H1 (cell line): ENCODE data around the gene PAPOLA. TPM values are rescaled to one million over a fixed set of nuclear protein-coding genes. Genes with fewer than 3 reads are reported as not detected.

Experiments
- CTCF ChIA-PET: fragments of 300-600 bp; sonication (Branson Sonifier 250); formaldehyde crosslinking; loops from one replicate; lab custom pipeline; 2021; ENCODE audit not compliant: partially characterized antibody; lab: Charles Lee
- POLR2A ChIA-PET: fragments of 300-600 bp; sonication (Branson Sonifier 250); formaldehyde crosslinking; loops from one replicate; lab custom pipeline; 2021; ENCODE audit warnings: inconsistent platforms; ENCODE audit not compliant: partially characterized antibody; lab: Charles Lee
- DNase-seq, 2 experiments: peaks; one replicate each; pipeline versions ENCODE4 v3.0.0 to v3.0.0-alpha.2; 2010 to 2022; ENCODE audit warnings: low spot score in 2 of 2, low read depth in 1 of 2, mixed read lengths in 1 of 2
- FAIRE-seq: peaks from 2 replicates; lab custom pipeline; 2011; peaks lifted over from hg19 to GRCh38; lab: Jason Lieb, UNC
- H2AFZ ChIP-seq: 2 replicates; pipeline ENCODE4 v1.8.1; 2012; ENCODE audit warnings: low read length, inconsistent platforms
- H2AK5ac ChIP-seq: 2 replicates; pipeline ENCODE4 v1.6.1; 2013; ENCODE audit warnings: low read depth, low read length
- H2BK120ac ChIP-seq: replicated peaks from 2 replicates; pipeline ENCODE3; 2013; ENCODE audit warnings: low read depth, low read length, inconsistent platforms
- H2BK12ac ChIP-seq: 2 replicates; pipeline ENCODE4 v1.6.1; 2013; ENCODE audit warnings: low read depth, low read length
- H2BK15ac ChIP-seq: 2 replicates; pipeline ENCODE4 v1.6.1; 2013; ENCODE audit warnings: low read length
- H2BK20ac ChIP-seq: 2 replicates; pipeline ENCODE4 v1.6.1; 2013; ENCODE audit warnings: low read length
- H2BK5ac ChIP-seq: 2 replicates; pipeline ENCODE4 v1.6.1; 2013; ENCODE audit warnings: low read depth, low read length
- H3K14ac ChIP-seq: 2 replicates; pipeline ENCODE4 v1.6.1; 2013; ENCODE audit warnings: inconsistent platforms; ENCODE audit not compliant: insufficient read length
- H3K18ac ChIP-seq: 2 replicates; pipeline ENCODE4 v1.6.1; 2013; ENCODE audit warnings: low read length; ENCODE audit errors: extremely low read depth
- H3K23ac ChIP-seq: 2 replicates; pipeline ENCODE4 v1.6.1; 2013; ENCODE audit warnings: inconsistent platforms; ENCODE audit not compliant: insufficient read length
- H3K23me2 ChIP-seq: 2 replicates; pipeline ENCODE4 v1.6.1; 2013; ENCODE audit warnings: low read depth, low read length
- H3K27ac ChIP-seq: 2 replicates; pipeline ENCODE4 v1.6.1; 2011; ENCODE audit warnings: low read depth, low read length, inconsistent platforms
- H3K27me3 ChIP-seq, 4 experiments: replicated peaks in 1 of 4; 1 replicate in 1 of 4; 2 replicates in 3 of 4; pipeline versions ENCODE4 v1.6.1 to v1.8.1; 2011 to 2013; ENCODE audit warnings: low read length in 3 of 4, mild to moderate bottlenecking in 3 of 4, inconsistent platforms in 2 of 4, mixed read lengths in 2 of 4, moderate library complexity in 1 of 4; ENCODE audit not compliant: control insufficient read depth in 3 of 4, insufficient read depth in 3 of 4; ENCODE audit errors: extremely low read depth in 1 of 4
- H3K36me3 ChIP-seq, 4 experiments: 2 replicates each; pipeline versions ENCODE4 v1.6.1 to v1.8.1; 2011 to 2013; ENCODE audit warnings: mild to moderate bottlenecking in 4 of 4, low read length in 3 of 4, moderate library complexity in 2 of 4, control low read depth in 1 of 4, inconsistent platforms in 1 of 4; ENCODE audit not compliant: insufficient read depth in 4 of 4, control insufficient read depth in 2 of 4
- H3K4ac ChIP-seq: replicated peaks from 2 replicates; pipeline ENCODE3; 2013; ENCODE audit warnings: low read length, low read depth, mixed read lengths, inconsistent platforms; ENCODE audit not compliant: insufficient read length
- H3K4me1 ChIP-seq, 4 experiments: replicated peaks in 1 of 4; 1 replicate in 1 of 4; 2 replicates in 3 of 4; pipeline versions ENCODE4 v1.6.1 to v1.8.1; 2011 to 2013; ENCODE audit warnings: low read length in 3 of 4, inconsistent platforms in 2 of 4, mixed read lengths in 1 of 4; ENCODE audit not compliant: insufficient read depth in 4 of 4, control insufficient read depth in 3 of 4
- H3K4me2 ChIP-seq, 2 experiments: 2 replicates each; pipeline versions ENCODE4 v1.6.1 to v1.8.1; 2011 to 2013; ENCODE audit warnings: low read depth in 2 of 2, low read length in 2 of 2, control low read depth in 1 of 2, inconsistent platforms in 1 of 2, mild to moderate bottlenecking in 1 of 2; ENCODE audit not compliant: insufficient read depth in 1 of 2
- H3K4me3 ChIP-seq, 4 experiments: fragments of 200-600, 300-600 bp in 1 of 4; sonication (generic), shearing (Covaris generic), sonication (Bioruptor Twin) in 1 of 4; 2 replicates each; pipeline versions ENCODE4 v1.5.1 to v1.8.1; 2011 to 2016; ENCODE audit warnings: low read length in 4 of 4, low read depth in 3 of 4, control low read depth in 2 of 4, inconsistent platforms in 2 of 4, mild to moderate bottlenecking in 2 of 4, mixed read lengths in 1 of 4, moderate library complexity in 1 of 4; ENCODE audit not compliant: insufficient read depth in 2 of 4; ENCODE audit errors: extremely low read depth in 1 of 4
- H3K56ac ChIP-seq: replicated peaks from 2 replicates; pipeline ENCODE3; 2013; ENCODE audit warnings: low read depth, mild to moderate bottlenecking, mixed read lengths, low read length, inconsistent platforms; ENCODE audit not compliant: insufficient read length
- H3K79me1 ChIP-seq: 2 replicates; pipeline ENCODE4 v1.6.1; 2013; ENCODE audit warnings: low read depth, low read length, control low read depth
- H3K79me2 ChIP-seq, 2 experiments: 2 replicates each; pipeline versions ENCODE4 v1.6.1 to v1.8.1; 2012 to 2013; ENCODE audit warnings: low read length in 2 of 2, mild to moderate bottlenecking in 2 of 2, inconsistent platforms in 1 of 2; ENCODE audit not compliant: insufficient read depth in 2 of 2, control insufficient read depth in 1 of 2
- H3K9ac ChIP-seq, 4 experiments: replicated peaks in 1 of 4; 1 replicate in 1 of 4; 2 replicates in 3 of 4; pipeline versions ENCODE4 v1.6.1 to v1.8.1; 2011 to 2013; ENCODE audit warnings: low read depth in 3 of 4, low read length in 3 of 4, control low read depth in 2 of 4, mild to moderate bottlenecking in 2 of 4, moderate library complexity in 2 of 4, inconsistent platforms in 1 of 4; ENCODE audit errors: extremely low read depth in 1 of 4
- H3K9me3 ChIP-seq, 2 experiments: 2 replicates each; pipeline versions ENCODE4 v1.6.1 to v1.8.1; 2012 to 2013; ENCODE audit warnings: mild to moderate bottlenecking in 2 of 2, moderate library complexity in 2 of 2, control low read depth in 1 of 2, inconsistent platforms in 1 of 2, low read depth in 1 of 2, low read length in 1 of 2, mixed read lengths in 1 of 2; ENCODE audit not compliant: insufficient read depth in 2 of 2
- H4K20me1 ChIP-seq, 2 experiments: replicated peaks in 1 of 2; 2 replicates each; pipeline versions ENCODE3 to v1.8.1; 2011 to 2013; ENCODE audit warnings: inconsistent platforms in 2 of 2, low read length in 2 of 2, mild to moderate bottlenecking in 1 of 2; ENCODE audit not compliant: insufficient read depth in 2 of 2, control insufficient read depth in 1 of 2
- H4K5ac ChIP-seq: 2 replicates; pipeline ENCODE4 v1.6.1; 2013; ENCODE audit warnings: low read length, low read depth, mixed read lengths, inconsistent platforms; ENCODE audit not compliant: insufficient read length
- H4K8ac ChIP-seq: 2 replicates; pipeline ENCODE4 v1.8.0; 2013; ENCODE audit warnings: mild to moderate bottlenecking, moderate library complexity, low read length, inconsistent platforms; ENCODE audit not compliant: insufficient read depth; ENCODE audit errors: extremely low read depth
- H4K91ac ChIP-seq: replicated peaks from 2 replicates; pipeline ENCODE3; 2013; ENCODE audit warnings: low read length, mixed read lengths, inconsistent platforms; ENCODE audit not compliant: insufficient read length
- CBX5 ChIP-seq: fragments of 300-800, 300-1000 bp; sonication (generic); IDR thresholded peaks from 2 replicates; pipeline ENCODE4 v1.7.1; 2016; ENCODE audit warnings: antibody characterized with exemption, low read length, low read depth
- EP300 ChIP-seq, 2 experiments: IDR thresholded peaks; 1 replicate in 1 of 2; 2 replicates in 1 of 2; pipeline ENCODE4 v1.6.1; 2011 to 2012; ENCODE audit warnings: low read depth in 2 of 2, low read length in 2 of 2, mild to moderate bottlenecking in 2 of 2, borderline replicate concordance in 1 of 2, inconsistent platforms in 1 of 2, moderate library complexity in 1 of 2
- HDAC2 ChIP-seq, 2 experiments: fragments of 300-600 bp in 1 of 2; sonication (generic) in 1 of 2; IDR thresholded peaks; 2 replicates each; pipeline ENCODE4 v1.6.1; 2011 to 2012; ENCODE audit warnings: low read depth in 2 of 2, low read length in 2 of 2, mild to moderate bottlenecking in 2 of 2, moderate library complexity in 2 of 2, borderline replicate concordance in 1 of 2, inconsistent platforms in 1 of 2
- HDAC6 ChIP-seq: IDR thresholded peaks from one replicate; pipeline ENCODE4 v1.7.1; 2012; ENCODE audit warnings: low read depth, mild to moderate bottlenecking, inconsistent platforms, low read length, moderate library complexity
- JUN ChIP-seq: IDR thresholded peaks from 2 replicates; pipeline ENCODE4 v1.6.1; 2011; ENCODE audit warnings: low read depth, mild to moderate bottlenecking, improper control_type of control experiment, low read length
- RAD21 ChIP-seq, 2 experiments: IDR thresholded peaks in 1 of 2; conservative IDR thresholded peaks in 1 of 2; 2 replicates each; pipeline ENCODE4 v1.6.1; 2011; ENCODE audit warnings: low read depth in 2 of 2, low read length in 2 of 2, improper control_type of control experiment in 1 of 2, inconsistent platforms in 1 of 2, mild to moderate bottlenecking in 1 of 2, moderate library complexity in 1 of 2
- RNF2 ChIP-seq: fragments of 200-900, 300-1000 bp; sonication (generic); IDR thresholded peaks from 2 replicates; pipeline ENCODE4 v1.7.1; 2016; ENCODE audit warnings: borderline replicate concordance, low read depth, mild to moderate bottlenecking, antibody characterized with exemption, low read length; ENCODE audit not compliant: poor library complexity, severe bottlenecking; ENCODE audit errors: missing control alignments
- SIX5 ChIP-seq: IDR thresholded peaks from 2 replicates; pipeline ENCODE4 v1.6.1; 2011; ENCODE audit warnings: mild to moderate bottlenecking, low read depth, low read length
- TBP ChIP-seq: IDR thresholded peaks from 2 replicates; pipeline ENCODE4 v1.6.1; 2011; ENCODE audit warnings: low read depth, low read length, improper control_type of control experiment
- TCF12 ChIP-seq: IDR thresholded peaks from 2 replicates; pipeline ENCODE4 v1.6.1; 2011; ENCODE audit warnings: low read depth, mild to moderate bottlenecking, low read length
- WGBS, 2 experiments: shearing (Covaris generic) in 1 of 2; methylation state at CpG; one replicate each; pipeline versions ENCODE4 v1.1.6 to v1.1.7; 2013 to 2015; ENCODE audit warnings: low lambda C conversion rate in 2 of 2, mixed read lengths in 2 of 2, inconsistent platforms in 1 of 2, low coverage in 1 of 2, missing lambda C conversion rate in 1 of 2; ENCODE audit not compliant: insufficient replicate concordance in 2 of 2, insufficient coverage in 1 of 2, insufficient read length in 1 of 2; ENCODE audit errors: extremely low coverage in 1 of 2, missing lambda C conversion rate in 1 of 2; 5-methylcytosine and 5-hydroxymethylcytosine counted together
- polyA plus RNA-seq, 7 experiments: library from polyadenylated mRNA; depleted of rRNA in 3 of 7; stranded (reverse) in 5 of 7; unstranded in 2 of 7; fragments of >200 nt in 5 of 7; fragments of 200-250 nt in 2 of 7; gene quantifications; 1 replicate in 5 of 7; 2 replicates in 1 of 7; 4 replicates in 1 of 7; pipeline versions ENCODE4 v1.2.1 to v1.2.3, GENCODE V29; 2011 to 2013; ENCODE audit warnings: missing spikeins in 2 of 7, mixed read lengths in 2 of 7
- total RNA-seq: library from RNA; stranded (reverse); fragmentation: NEBNext Ultra II Directional; extraction: Animal tissue kit (Norgen Biotek cat#: 25700); gene quantifications from 2 replicates; pipeline ENCODE4 v1.2.1, GENCODE V29; 2021
- TF ChIP-seq, protein P1 (sequence below): IDR thresholded peaks from 2 replicates; pipeline ENCODE4 v1.6.1; 2012; ENCODE audit warnings: low read length, inconsistent platforms

PAPOLA gene
- total and polyA plus RNA-seq, 2 of the 8 experiments (the other 6 are each of a cell fraction or from before 2014, with no cell fraction given) = 163 to 239 TPM

GRCh38 chr14:96586056-96586455 is 83.9 kb downstream of the PAPOLA start:
- FAIRE-seq (no peak), DNase-seq (no peak)
- no peak overlapping the region for H2AFZ ChIP-seq
- peaks cover 0 to 10% (median 0%) of the 10 kb centered on the region in 4 experiments; a peak in 2 of 7 replicates for H3K4me1 ChIP-seq
- H3K23me2 ChIP-seq = no peaks in the 10 kb centered on the region
- no peak overlapping the region for H2BK120ac ChIP-seq
- H2AK5ac ChIP-seq = no peak overlapping the region
- H3K23ac ChIP-seq = no peak overlapping the region
- no peaks in the 10 kb centered on the region for H4K20me1 ChIP-seq
- H3K4me2 ChIP-seq = no peak overlapping the region
- H3K27ac ChIP-seq = no peak overlapping the region
- H3K27me3 ChIP-seq = peaks cover 0 to 3% (median 0%) of the 10 kb centered on the region in 4 experiments; a peak in 1 of 7 replicates
- no peak overlapping the region for H2BK15ac ChIP-seq
- ChIA-PET POLR2A (no interaction called here), CTCF (interaction anchor here (0.8 to 10.6 kb wide), 5 partner anchors 8 to 267 kb away, joined by 3 to 87 read pairs (median 18); no protein-coding TSS in a partner anchor)
- no peak overlapping the region for H3K9ac ChIP-seq
- no peak overlapping the region for H4K91ac ChIP-seq
- no peak overlapping the region for H3K14ac ChIP-seq
- no peaks in the 10 kb centered on the region for H3K36me3 ChIP-seq
- H2BK20ac ChIP-seq = no peak overlapping the region
- H3K4me3 ChIP-seq = no peak overlapping the region
- H3K56ac ChIP-seq = no peak overlapping the region
- H2BK5ac ChIP-seq = no peak overlapping the region
- H4K8ac ChIP-seq = no peak overlapping the region
- WGBS, 2 experiments = 89% methylated on average over 11 of the region's 11 CpGs; no CpG with 5 or more reads in 1 of the 2 experiments
- no peak overlapping the region for H3K18ac ChIP-seq
- no peaks in the 10 kb centered on the region for H3K79me1 ChIP-seq
- H3K79me2 ChIP-seq = no peaks in the 10 kb centered on the region
- H4K5ac ChIP-seq = no peak overlapping the region
- no peak overlapping the region for H2BK12ac ChIP-seq
- H3K4ac ChIP-seq = no peak overlapping the region
- no peaks in the 10 kb centered on the region for H3K9me3 ChIP-seq
- TF ChIP-seq TBP (no peak), EP300 (IDR thresholded peaks at IDR 0.05; ENCODE audit: borderline replicate concordance in 1 of 2, low read depth in 2 of 2, low read length in 2 of 2) (no peak), RAD21 (IDR thresholded peaks at IDR 0.05 in 1 of 2, conservative IDR thresholded peaks at IDR 0.05 in 1 of 2; ENCODE audit: low read depth in 2 of 2, low read length in 2 of 2) (no peak), CBX5 (no peak), JUN (no peak), RNF2 (no peak), HDAC2 (IDR thresholded peaks at IDR 0.05; ENCODE audit: borderline replicate concordance in 1 of 2, low read depth in 2 of 2, low read length in 2 of 2) (no peak), TCF12 (no peak), HDAC6 (no peak), SIX5 (no peak)
- TF ChIP-seq, protein P1, sequence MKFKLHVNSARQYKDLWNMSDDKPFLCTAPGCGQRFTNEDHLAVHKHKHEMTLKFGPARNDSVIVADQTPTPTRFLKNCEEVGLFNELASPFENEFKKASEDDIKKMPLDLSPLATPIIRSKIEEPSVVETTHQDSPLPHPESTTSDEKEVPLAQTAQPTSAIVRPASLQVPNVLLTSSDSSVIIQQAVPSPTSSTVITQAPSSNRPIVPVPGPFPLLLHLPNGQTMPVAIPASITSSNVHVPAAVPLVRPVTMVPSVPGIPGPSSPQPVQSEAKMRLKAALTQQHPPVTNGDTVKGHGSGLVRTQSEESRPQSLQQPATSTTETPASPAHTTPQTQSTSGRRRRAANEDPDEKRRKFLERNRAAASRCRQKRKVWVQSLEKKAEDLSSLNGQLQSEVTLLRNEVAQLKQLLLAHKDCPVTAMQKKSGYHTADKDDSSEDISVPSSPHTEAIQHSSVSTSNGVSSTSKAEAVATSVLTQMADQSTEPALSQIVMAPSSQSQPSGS = no peak
